Measurements from ENCODE around the gene KLF3. TPM values are rescaled to one million over a fixed set of nuclear protein-coding genes. Genes with fewer than 3 reads are reported as not detected.

KLF3 gene
- total and polyA plus RNA-seq, 9 of the 15 experiments (the other 6 are each of a cell fraction or from before 2014, with no cell fraction given): 9.9 to 47.2 (median 18.1) TPM

GRCh38 chr4:38717604-38718003 lies 53.6 kb downstream of the KLF3 start:
- CTCF ChIA-PET (ENCODE audit: low intra/inter-chr PET ratio): no interaction called here
- TF ChIP-seq RAD51 (IDR thresholded peaks at IDR 0.05; ENCODE audit: borderline replicate concordance, low read depth) (no peak), HMGXB4 (CRISPR knock-in tag; IDR thresholded peaks at IDR 0.05) (no peak), ZNF253 (CRISPR knock-in tag; conservative IDR thresholded peaks at IDR 0.05) (no peak), GMEB1 (CRISPR knock-in tag; IDR thresholded peaks at IDR 0.05) (no peak), ZNF668 (CRISPR knock-in tag; IDR thresholded peaks at IDR 0.05) (no peak), L3MBTL2 (IDR thresholded peaks at IDR 0.05) (no peak), MLX (CRISPR knock-in tag; conservative IDR thresholded peaks at IDR 0.05) (no peak), SIRT6 (IDR thresholded peaks at IDR 0.05; ENCODE audit: low read depth, low read length) (no peak), JUND (IDR thresholded peaks at IDR 0.05; ENCODE audit: borderline replicate concordance, low read depth, low read length) (no peak), JUND (tag; IDR thresholded peaks at IDR 0.05; ENCODE audit: borderline replicate concordance, low read depth, low read length) (no peak), MIER1 (IDR thresholded peaks at IDR 0.05; ENCODE audit: low read depth) (no peak), USF1 (CRISPR knock-in tag; IDR thresholded peaks at IDR 0.05) (no peak), U2AF1 (optimal IDR thresholded peaks at IDR 0.05; ENCODE audit: low read depth, low read length) (no peak), HDAC8 (tag; IDR thresholded peaks at IDR 0.05) (no peak), CHD4 (IDR thresholded peaks at IDR 0.05; ENCODE audit: insufficient read depth, insufficient replicate concordance, low read depth, low read length, poor library complexity, severe bottlenecking) (no peak), PRMT5 (CRISPR knock-in tag; IDR thresholded peaks at IDR 0.05) (no peak), NR1H2 (CRISPR knock-in tag; IDR thresholded peaks at IDR 0.05) (no peak)
- no peak for FAIRE-seq
- Histone ChIP-seq H3K9me1 (ENCODE audit: control insufficient read depth, insufficient read depth, low read length) (no peaks in the 10 kb centered on the region), H3K36me3 (ENCODE audit: control insufficient read depth, insufficient read depth, low read length) (no peaks in the 10 kb centered on the region), H3K79me2 (ENCODE audit: control insufficient read depth, insufficient read depth, low read length) (no peaks in the 10 kb centered on the region), H3K27me3 (ENCODE audit: control insufficient read depth in 2 of 2, insufficient read depth in 2 of 2, low read length in 2 of 2) (no peaks in the 10 kb centered on the region; a peak in 1 of 5 replicates), H4K20me1 (replicated peaks; ENCODE audit: control insufficient read depth, insufficient read depth, low read length) (no peaks in the 10 kb centered on the region), H3K4me1 (replicated peaks in 1 of 2; ENCODE audit: control insufficient read depth in 2 of 2, insufficient read depth in 2 of 2, low read length in 2 of 2) (no peaks in the 10 kb centered on the region), H3K9me3 (replicated peaks; ENCODE audit: control insufficient read depth, insufficient read depth, low read depth, low read length) (peaks cover 3% of the 10 kb centered on the region), H3K9ac (ENCODE audit: insufficient read depth in 1 of 2, low read depth in 2 of 2, low read length in 2 of 2) (no peak overlapping the region), H2AFZ (ENCODE audit: low read depth, low read length) (no peak overlapping the region), H3K4me3 (no peak overlapping the region), H3K27ac (ENCODE audit: extremely low read depth, low read depth, low read length) (no peak overlapping the region), H3K4me2 (ENCODE audit: insufficient read depth, low read length) (no peak overlapping the region)
- POLR2A ChIA-PET: interaction anchor here (1.1 kb wide), 1 partner anchor 13 kb away, joined by 4 read pairs; no protein-coding TSS in a partner anchor
- ATAC-seq: no peak
- intact Hi-C loops (cut with micrococcal nuclease): no loop called here
- BruUV-seq (replicated peaks): no TSS peak
- no peak for DNase-seq (ENCODE audit: extremely low read depth in 1 of 4, low spot score in 3 of 4)
- 34% methylated on average over 5 of the region's 5 CpGs for WGBS (ENCODE audit: insufficient coverage, low coverage, missing lambda C conversion rate)
- in situ Hi-C loops (cut with MboI): no loop called here

Data from K562 (cell line).